GM19324 (cell line): Measurements from ENCODE around the gene UBE2O.
A peak's percentile ranks its signal among the peaks of the same experiment; 100 is the strongest.

Experiments
- ATAC-seq: cut with Tn5 transposase; IDR thresholded peaks from one replicate; pipeline ENCODE4 v1.9.1; 2021; ENCODE audit warnings: mild to moderate bottlenecking, moderate library complexity; ENCODE audit not compliant: unreplicated experiment, low FRiP score

UBE2O gene

GRCh38 chr17:76452660-76453430 is at the start of gene UBE2O:
Gene UBE2O (minus strand): TSS chr17:76453152. CDS start chr17:76453141, 11 bp downstream.
- peak; percentile 81 for ATAC-seq

GRCh38 chr17:76501827-76502307 is 48.9 kb upstream of the UBE2O start:
- no peak for ATAC-seq

DNA sequence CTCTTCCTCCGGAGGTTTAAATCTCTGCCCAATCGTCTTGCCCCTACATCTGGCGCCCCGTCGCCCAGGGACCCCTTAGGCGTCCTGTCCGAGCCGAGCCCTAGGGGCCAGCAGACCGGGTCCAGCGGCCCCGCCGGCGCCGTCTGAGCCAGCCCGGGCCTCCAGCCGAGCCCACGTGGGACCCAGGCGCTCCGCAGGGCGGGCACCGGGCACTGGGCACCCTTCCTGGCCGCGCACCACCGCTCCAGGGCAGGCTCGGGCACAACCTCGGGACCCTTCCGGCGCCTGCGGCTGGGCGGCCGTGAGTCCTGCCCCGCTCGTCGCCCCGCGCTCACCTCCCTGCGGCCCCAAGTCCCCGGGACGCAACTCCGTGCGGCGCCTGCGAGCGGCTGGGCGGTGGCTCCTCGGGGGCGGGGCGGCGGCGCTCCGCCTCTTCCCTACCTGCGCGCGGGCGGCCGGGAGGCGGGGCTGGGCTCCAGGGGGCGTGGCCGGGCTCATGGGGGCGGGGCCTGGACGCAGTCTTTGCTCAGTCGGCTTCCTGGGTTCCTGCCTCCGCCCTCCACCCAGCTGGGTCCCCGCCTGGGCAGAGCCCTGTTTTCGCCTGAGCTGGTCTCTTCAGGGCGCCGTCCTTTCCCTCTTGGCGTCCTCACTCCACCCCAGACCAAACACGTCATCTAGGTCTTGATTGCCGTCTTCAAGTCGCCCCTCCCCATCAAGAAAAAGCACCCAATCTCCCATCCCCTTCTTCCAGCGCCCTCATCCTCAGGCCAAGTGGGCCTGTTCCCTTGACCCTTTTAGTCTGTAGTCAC is 48.3 kb upstream of the UBE2O start, which contains the start of gene RHBDF2:
TSS of gene RHBDF2 (minus strand) at position 406 of the 809 bp plus-strand sequence. CDS start 19,899 bp downstream, outside the sequence.
- ATAC-seq = peak; percentile 78

- ATAC-seq = no peak
These were observed 47.7 kb upstream of the UBE2O start for GRCh38 chr17:76500747-76501017.

GRCh38 chr17:76500074-76500746 is 47.3 kb upstream of the UBE2O start:
- ATAC-seq = no peak

- ATAC-seq = no peak
These were observed 46.3 kb upstream of the UBE2O start for GRCh38 chr17:76499267-76499667.

GRCh38 chr17:76498876-76499251 is 45.9 kb upstream of the UBE2O start:
- no peak for ATAC-seq

GRCh38 chr17:76497979-76498875 is 45.3 kb upstream of the UBE2O start:
- ATAC-seq = no peak

- no peak for ATAC-seq
These were observed 44.7 kb upstream of the UBE2O start for GRCh38 chr17:76497699-76497978.

GRCh38 chr17:76496464-76496863 is 43.5 kb upstream of the UBE2O start:
- no peak for ATAC-seq

DNA sequence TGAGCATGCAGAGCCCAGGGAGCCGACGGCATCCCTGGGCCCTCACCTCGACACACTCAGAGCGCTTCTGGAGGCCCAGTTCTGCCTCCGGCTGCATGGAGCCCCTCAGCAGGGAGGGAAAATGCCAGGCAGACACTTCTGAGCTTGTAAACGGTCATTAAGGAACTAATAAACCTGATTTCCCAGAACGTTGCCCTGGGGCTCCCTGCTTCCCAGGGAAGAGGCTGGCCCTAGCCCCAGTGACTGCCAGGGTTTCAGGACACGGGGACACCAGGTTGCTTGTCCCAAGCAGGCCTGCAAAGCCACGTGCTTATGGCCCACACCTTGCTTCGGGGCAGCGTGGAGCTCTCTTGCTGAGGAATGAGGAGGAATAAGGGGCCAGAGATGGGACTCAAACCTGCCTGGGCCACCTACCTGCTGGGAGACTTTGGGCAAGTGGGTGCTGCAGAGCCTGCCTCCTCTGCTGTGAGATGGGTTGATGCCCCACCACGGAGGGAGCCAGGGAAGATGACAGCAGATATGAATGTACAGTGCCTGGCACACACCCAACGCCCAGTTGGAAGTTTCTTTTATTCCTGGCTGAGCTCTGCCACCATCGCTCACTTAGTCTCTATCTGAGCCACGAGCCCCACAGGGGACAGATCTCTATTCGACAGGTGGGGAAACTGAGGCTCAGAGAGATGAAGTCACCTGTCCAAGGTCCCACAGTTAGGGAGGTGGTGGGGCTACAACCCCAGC is 42.9 kb upstream of the UBE2O start:
- no peak for ATAC-seq

DNA sequence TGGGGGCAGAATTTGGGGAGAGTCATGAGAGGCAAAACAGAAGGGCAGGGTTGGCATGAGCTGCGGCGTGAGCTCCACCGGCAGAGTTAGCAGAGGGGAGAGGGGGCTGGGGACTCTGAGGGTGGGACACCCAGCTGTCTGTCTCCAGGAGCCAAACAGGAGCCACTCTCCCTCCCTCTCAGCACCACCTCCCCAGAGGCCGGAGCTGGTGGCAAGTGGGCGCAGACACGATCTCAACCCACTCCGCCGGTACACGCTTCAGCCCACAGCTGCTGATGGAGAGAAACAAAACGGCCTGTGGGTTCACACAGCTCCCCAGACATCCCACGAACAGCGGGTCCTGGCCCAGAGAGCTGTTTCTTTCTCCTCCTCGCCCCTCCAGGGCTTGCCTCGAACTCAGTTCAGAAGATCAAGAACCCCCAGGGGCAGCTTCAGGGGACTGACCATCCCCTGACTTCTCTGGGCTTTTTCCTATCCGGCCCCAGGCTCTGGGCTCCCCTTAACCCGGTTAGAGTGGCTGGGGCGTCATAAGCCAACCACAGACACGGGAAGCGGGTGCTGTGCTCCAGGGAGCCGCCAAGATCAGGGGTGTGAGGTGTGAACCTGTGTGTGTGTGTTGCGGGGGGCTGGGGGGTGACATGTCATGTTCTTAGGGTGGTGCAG is 40.7 kb upstream of the UBE2O start:
- ATAC-seq = peak; percentile 13

GRCh38 chr17:76492989-76493501 is 40.1 kb upstream of the UBE2O start:
- ATAC-seq = peak; percentile 32

GRCh38 chr17:76492123-76492988 is 39.4 kb upstream of the UBE2O start:
- ATAC-seq = peak; percentile 26

- no peak for ATAC-seq
These were observed 38.5 kb upstream of the UBE2O start for GRCh38 chr17:76491271-76492122.

- ATAC-seq = no peak
These were observed 37.3 kb upstream of the UBE2O start for GRCh38 chr17:76490112-76490710.
